SIG-M5 treated with dmso at 0.1 percent for 504 hours (cell line): ENCODE results near the gene ANKH.

Experiments
- DNase-seq: peaks from one replicate; lab custom pipeline; 2025; ENCODE audit not compliant: unreplicated experiment; lab: John Stamatoyannopoulos, UW

Gene ANKH

GRCh38 chr5:14720236-14720923, 151.2 kb downstream of the ANKH start:
- DNase-seq: no peak

GRCh38 chr5:14718778-14719177, 152.8 kb downstream of the ANKH start:
- DNase-seq: no peak

GRCh38 chr5:14716755-14717752, 154.5 kb downstream of the ANKH start:
- DNase-seq: no peak

DNA sequence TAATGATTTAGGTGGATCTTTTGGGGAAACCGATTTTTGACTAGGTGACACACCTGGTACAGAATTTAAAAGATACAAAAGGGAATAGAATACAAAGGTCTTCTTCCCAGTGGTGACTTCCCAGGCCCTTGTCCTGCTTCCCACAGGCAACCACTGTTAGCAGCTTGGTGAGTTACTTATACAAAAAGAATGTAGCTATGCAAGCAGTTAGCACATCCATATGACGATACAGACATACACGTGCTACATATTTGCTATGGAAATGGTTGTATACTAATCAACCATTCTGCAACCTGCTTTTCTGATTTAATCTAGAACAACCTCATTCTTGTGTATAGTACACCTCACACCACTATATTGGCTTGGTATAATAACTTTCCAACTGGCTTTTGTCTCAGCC, 156.1 kb downstream of the ANKH start:
- no peak for DNase-seq

- DNase-seq: no peak
Measured at GRCh38 chr5:14714706-14715105, 156.9 kb downstream of the ANKH start.

DNA sequence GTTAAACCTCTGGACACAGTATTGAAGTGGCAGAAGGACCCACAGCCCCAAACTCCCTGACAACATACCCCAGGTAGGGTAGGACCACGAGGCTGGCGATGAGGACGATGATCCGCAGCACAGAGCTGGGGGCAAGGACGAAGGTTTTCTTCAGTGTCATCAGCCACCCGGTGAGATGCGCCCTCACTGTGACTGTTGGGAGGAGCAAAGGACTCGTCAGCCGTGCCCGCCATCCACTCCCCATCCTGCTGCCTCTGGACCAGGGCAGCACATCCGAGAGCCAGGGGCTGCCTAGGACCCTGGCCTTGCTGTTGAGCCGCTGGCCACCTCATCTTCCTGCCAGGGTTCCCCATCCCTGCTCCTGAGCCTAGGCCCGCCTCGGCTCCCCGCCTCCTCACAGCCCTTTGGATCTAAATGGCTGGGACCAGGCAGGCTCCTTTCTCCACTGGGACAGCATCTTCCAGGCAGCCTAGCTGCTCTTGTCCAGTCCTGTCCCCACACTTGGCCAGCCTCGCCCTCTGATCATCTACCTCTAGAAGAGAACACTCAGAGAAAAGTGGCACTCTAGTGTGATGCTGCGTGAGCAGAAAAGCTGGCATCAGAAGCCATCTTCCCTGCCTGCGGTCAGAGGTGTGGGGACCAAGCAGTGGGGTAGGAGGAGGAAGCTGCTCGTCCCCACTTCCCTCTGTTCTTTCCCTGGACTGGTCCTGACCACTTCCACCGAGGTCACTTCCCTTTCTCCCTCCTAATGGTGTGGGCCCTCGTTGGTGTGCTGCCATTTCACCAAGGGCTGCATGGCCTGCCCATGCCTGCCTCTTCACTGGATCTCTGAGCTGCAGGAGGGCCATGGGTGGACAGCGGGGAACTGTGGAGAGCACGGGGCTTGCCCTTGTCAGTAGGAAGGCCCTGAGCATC, 157.8 kb downstream of the ANKH start:
- DNase-seq: no peak

DNA sequence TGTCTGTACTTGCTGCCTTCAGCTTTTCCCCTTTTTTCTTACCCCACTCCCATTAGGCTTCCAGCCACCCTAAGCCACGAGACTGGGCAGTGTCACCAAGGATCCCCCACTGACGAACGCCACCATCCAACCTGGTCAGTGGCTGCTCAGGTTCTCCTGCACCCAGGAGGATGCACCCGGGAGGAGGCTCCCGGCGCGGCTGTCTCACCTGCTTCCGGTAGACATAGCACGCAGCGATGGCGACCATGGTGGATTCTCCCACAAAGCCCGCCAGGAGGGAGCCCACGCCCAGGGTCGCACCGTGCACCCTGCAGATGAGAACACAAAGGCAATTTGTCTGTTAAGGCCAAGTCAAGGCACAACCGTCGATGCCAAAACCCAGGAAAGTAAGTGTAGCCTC, 158.9 kb downstream of the ANKH start:
- DNase-seq: no peak

GRCh38 chr5:14712131-14712530, 159.4 kb downstream of the ANKH start:
- DNase-seq: no peak

DNA sequence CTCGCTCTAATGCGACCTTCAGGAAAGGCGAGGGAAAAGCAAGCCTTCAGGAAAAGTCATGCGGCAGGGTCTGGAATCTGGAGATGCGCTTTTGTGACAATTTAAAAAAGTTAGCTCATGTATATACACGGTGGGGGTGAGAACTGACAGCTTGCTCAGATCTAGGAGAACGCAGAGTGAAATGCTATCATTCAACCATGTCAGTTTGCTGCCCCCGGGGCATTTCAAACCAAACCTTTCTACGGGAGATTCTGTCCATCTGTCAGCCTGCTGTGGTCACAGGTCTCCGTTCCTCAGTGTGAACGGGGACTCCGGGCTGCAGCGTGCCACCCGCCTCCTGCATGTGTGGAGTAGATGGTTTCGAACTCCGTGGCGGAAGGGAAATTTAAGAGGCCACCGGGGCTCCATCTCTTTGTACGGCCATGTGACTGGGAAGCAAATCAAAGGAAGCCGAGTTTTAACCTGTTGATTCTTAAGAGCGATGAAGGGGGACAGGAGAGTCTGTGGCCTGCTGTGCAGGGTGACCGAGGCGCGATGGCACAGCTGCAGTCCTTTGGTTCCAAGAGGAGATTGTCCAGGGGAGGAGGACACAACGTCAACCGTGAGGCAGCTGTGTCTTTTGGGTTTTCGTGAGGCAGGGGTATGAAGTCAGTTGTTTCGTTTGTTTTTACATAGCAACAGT, 161.1 kb downstream of the ANKH start:
- DNase-seq: no peak

DNA sequence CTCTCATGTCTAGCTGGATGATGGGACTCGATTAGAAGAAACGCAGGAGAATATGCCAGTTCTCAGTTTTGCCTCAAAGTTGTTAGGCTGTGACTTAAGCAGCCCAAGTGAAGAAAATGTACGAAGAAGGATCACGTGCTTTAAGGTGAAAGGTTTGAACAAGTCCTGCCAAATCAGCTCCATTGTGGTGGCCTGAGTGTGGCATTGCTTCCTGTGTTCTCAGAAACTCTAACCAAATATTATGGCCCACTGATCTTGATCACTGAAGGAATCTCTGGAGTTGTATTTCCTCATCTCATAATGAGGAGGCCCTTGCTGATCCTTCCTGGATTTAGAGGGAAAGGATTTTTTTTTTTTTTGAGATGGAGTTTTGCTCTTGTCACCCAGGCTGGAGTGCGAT, 163.0 kb downstream of the ANKH start:
- DNase-seq: no peak

DNA sequence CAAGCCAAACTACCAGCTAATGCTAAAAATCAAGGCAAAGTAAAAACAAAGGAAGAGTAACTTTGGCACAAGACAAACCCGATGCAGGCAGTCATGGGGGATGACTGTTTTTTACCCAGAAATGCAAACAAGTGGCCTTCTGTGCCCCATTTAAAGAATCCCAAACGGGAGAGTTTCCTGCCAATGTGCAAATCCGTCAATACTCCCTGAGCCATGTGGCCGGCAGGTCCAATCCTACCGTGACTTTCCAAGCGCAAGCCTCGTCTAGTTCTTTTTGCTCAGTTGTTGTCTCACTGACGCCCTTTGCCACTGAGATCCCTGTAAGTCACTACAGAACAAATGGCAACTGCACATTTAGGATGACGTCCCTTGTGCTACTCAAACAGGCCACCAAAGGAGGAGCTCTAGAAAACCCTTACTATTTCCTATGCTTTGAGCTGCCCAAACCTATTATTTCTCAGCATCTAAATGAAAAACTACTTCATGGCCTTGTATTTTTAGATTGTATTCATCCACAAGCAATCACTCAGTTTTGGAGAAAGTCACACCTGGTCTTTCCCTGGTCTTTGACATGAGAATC, 163.7 kb downstream of the ANKH start:
- no peak for DNase-seq

DNA sequence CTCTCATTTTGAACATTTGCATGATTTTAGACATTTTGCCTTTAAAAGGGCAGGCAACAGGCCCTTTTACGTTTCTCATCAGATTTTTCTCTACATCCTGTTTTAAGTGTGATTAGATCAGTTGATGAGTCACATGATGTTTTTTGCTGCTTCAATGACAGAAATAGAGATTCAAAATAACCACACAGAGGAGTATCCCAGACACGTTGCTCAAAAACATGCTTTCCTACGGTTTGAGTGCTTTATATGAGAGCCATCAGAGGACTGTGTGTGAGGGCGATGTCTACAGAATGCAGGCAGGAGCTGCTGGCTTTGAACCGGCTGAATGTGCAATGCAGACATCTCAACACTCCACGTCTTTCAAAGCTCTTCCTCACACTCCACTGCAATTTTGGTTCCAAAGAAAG, 165.0 kb downstream of the ANKH start:
- peak; percentile 9 for DNase-seq

- DNase-seq: no peak
Measured at GRCh38 chr5:14705556-14705955, 166.0 kb downstream of the ANKH start.

DNA sequence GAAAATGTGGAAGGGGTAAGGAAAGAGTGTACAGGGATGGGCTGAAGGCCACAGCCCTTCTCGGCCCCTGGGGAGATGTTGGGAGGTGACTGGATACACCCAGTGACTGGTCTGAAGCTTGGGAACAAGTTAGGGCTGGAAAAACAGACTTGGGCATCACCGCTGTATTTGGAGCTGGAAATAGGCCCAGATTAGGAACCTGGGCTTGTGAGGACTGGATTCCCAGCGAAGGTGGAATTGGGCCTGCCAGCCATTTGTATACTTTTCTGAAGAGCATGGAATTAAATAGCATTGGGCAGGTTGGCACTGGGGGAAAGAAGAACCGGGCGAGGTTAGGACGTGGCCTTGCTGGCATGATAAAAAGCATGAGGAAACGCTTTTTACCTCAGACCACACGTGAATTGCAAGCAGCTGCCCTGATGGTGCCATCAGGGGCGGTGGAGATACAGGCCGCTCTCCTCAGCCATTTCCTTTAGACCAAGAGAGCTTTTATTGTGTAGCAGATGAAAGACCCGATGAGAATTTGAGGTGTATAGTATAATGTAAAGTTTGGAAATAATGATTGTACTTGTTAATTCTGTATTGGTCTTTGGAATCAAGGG, 169.2 kb downstream of the ANKH start:
- no peak for DNase-seq

GRCh38 chr5:14701556-14701955, 170.0 kb downstream of the ANKH start:
- DNase-seq: no peak

DNA sequence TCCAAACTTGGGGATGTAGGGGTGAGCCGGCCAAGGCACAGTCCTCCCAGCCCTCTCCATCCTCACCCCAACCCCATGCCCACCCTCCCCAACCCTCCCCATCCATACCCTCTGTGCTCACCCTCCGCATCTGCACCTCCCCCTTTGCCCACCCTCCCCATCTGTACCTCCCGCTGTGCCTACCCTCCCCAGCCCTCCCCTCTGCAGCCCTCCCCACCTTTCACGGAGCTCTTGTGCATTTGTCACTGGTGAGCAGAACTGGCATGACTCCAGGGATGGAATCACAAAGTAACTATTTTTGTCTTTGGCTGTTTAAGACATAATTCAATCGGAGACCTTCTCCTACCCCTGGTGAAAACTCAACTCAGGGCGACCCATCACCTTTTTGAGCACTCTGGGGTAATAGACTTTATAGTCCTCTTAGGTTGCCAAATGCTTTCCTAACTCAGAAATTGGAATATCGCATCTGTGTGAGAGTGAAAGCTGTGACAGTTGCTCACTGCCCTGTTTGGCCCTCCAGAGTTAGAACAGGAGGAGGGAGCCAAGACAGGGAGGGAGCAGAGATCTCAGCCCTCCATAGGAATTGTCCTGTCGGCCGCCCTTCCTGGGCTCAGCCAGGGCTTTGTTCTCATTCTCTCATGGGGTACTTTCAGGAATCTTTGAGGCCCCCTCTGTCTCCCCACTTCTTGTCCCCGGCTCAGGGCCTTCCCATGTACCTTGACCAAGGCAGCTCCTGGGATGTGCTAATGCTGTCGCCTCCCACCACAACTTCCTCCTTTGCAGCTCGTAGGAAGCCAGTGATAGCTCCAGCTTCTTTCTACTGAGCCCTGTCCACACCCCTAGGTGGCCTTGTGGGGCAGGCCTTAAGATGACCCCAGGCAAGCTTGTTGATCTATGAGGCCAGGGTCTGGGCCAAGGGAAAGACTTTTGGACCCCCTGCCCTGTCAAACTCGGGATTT, 170.8 kb downstream of the ANKH start:
- peak; percentile 29 for DNase-seq

DNA sequence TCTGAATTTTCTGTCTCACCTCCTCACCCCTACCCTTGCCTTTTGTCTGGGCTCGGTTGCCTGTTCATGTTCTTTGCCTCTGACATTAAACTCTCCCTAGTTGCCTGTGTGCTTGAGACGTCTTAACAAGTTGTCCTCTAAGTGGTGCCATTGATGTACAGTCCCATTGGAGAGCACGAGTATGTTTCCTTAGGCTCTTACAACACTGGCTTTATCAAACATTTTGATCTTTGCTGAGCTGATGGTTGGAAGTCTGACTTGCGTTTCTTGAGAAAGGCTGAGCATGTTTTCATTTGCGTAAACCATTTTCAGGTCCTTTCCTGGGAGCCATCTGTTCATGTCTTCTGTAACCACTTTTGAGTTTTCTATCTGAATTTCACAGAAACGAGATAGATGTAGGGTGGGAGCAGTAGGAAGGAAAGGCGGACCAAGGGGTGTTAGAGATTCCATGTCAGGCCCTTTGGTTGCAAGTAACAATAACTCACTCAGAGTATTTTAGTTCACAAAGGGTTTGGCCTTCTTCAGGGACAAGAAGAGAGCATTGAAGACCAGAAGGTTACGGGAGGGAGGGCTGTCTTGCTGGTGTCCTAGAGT, 171.7 kb downstream of the ANKH start:
- no peak for DNase-seq

- no peak for DNase-seq
Measured at GRCh38 chr5:14699159-14699558, 172.4 kb downstream of the ANKH start.
